GM12878 (cell line): ENCODE results near the gene CCDC186. TPM values are rescaled to one million over a fixed set of nuclear protein-coding genes. Genes with fewer than 3 reads are reported as not detected.

Experiments
- ATAC-seq: fragments of 200-7000 bp; cut with Tn5 transposase; 3 replicates; pipeline ENCODE4 v1.9.1; 2020; ENCODE audit warnings: mild to moderate bottlenecking, moderate library complexity
- BruUV-seq: library from RNA; stranded (reverse); fragments of 400-500 nt; replicated peaks from 2 replicates; lab custom pipeline; 2021; lab: Mats Ljungman, UMichigan
- CTCF ChIA-PET: fragments of 300-600 bp; sonication (Branson Sonifier 250); formaldehyde crosslinking; extraction: SDS; loops from one replicate; lab custom pipeline; 2021; ENCODE audit warnings: inconsistent platforms; lab: Yijun Ruan, JAX
- POLR2A ChIA-PET: fragments of 350-600 bp; formaldehyde crosslinking; extraction: SDS; loops from one replicate; lab custom pipeline; 2021; ENCODE audit warnings: inconsistent platforms; lab: Charles Lee
- RAD21 ChIA-PET: fragments of 300-600 bp; sonication (Branson Sonifier 250); formaldehyde crosslinking; loops from one replicate; lab custom pipeline; 2023; ENCODE audit warnings: antibody characterized with exemption; ENCODE audit not compliant: unreplicated experiment; lab: Charles Lee
- SMC1A ChIA-PET: fragments of 300-600 bp; sonication (Branson Sonifier 250); formaldehyde crosslinking; loops from one replicate; lab custom pipeline; 2023; ENCODE audit not compliant: unreplicated experiment, uncharacterized antibody; lab: Charles Lee
- DNase-seq: peaks from one replicate; pipeline ENCODE4 v3.0.0-alpha.2; 2011; ENCODE audit warnings: low read depth, low spot score
- FAIRE-seq: peaks from 3 replicates; lab custom pipeline; 2011; peaks lifted over from hg19 to GRCh38; lab: Jason Lieb, UNC
- H2AFZ ChIP-seq: 2 replicates; pipeline ENCODE4 v1.6.0; 2011; ENCODE audit warnings: low read depth, low read length, control low read depth; ENCODE audit not compliant: control insufficient read depth
- H3K27ac ChIP-seq: 2 replicates; pipeline ENCODE4 v1.5.1; 2011; ENCODE audit warnings: control low read depth; ENCODE audit not compliant: control insufficient read depth, insufficient read depth
- H3K27me3 ChIP-seq, 2 experiments: replicated peaks in 1 of 2; 2 replicates each; pipeline versions ENCODE4 v1.6.0 to v1.6.1; 2011; ENCODE audit warnings: low read length in 1 of 2; ENCODE audit not compliant: control insufficient read depth in 2 of 2, insufficient read depth in 2 of 2
- H3K36me3 ChIP-seq, 2 experiments: 2 replicates each; pipeline ENCODE4 v1.5.1; 2011; ENCODE audit warnings: low read length in 1 of 2; ENCODE audit not compliant: control insufficient read depth in 2 of 2, insufficient read depth in 2 of 2
- H3K4me1 ChIP-seq: 2 replicates; pipeline ENCODE4 v1.6.1; 2011; ENCODE audit warnings: mild to moderate bottlenecking, low read length, moderate library complexity, mixed read lengths; ENCODE audit not compliant: control insufficient read depth, insufficient read depth
- H3K4me2 ChIP-seq: 2 replicates; pipeline ENCODE4 v1.6.0; 2011; ENCODE audit warnings: control low read depth; ENCODE audit not compliant: control insufficient read depth, insufficient read depth
- H3K4me3 ChIP-seq: fragments of 200-600 bp; sonication (generic); 2 replicates; pipeline ENCODE4 v1.5.1; 2016
- H3K79me2 ChIP-seq: 2 replicates; pipeline ENCODE4 v1.6.0; 2011; ENCODE audit warnings: low read length; ENCODE audit not compliant: control insufficient read depth, insufficient read depth
- H3K9ac ChIP-seq: 2 replicates; pipeline ENCODE4 v1.8.0; 2011; ENCODE audit warnings: low read length, control low read depth, mixed read lengths; ENCODE audit not compliant: control insufficient read depth, insufficient read depth
- H3K9me3 ChIP-seq: replicated peaks from 3 replicates; pipeline ENCODE4 v1.5.1; 2011; ENCODE audit warnings: mild to moderate bottlenecking, low read length; ENCODE audit not compliant: control insufficient read depth, insufficient read depth
- H4K20me1 ChIP-seq: 2 replicates; pipeline ENCODE4 v1.6.0; 2011; ENCODE audit not compliant: control insufficient read depth, insufficient read depth
- BMI1 ChIP-seq: fragments of 450-650 bp; IDR thresholded peaks from 2 replicates; pipeline ENCODE4 v1.6.1; 2016; ENCODE audit warnings: mild to moderate bottlenecking, moderate library complexity, borderline replicate concordance
- ELK1 ChIP-seq: IDR thresholded peaks from 2 replicates; pipeline ENCODE4 v1.6.1; 2012; ENCODE audit warnings: low read depth, low read length, improper control_type of control experiment
- EP300 ChIP-seq, 2 experiments: fragments of 150-350 bp in 1 of 2; IDR thresholded peaks; 2 replicates each; pipeline ENCODE4 v1.6.1; 2011 to 2012; ENCODE audit warnings: low read depth in 2 of 2, low read length in 2 of 2, borderline replicate concordance in 1 of 2, improper control_type of control experiment in 1 of 2, inconsistent platforms in 1 of 2; ENCODE audit not compliant: control insufficient read depth in 1 of 2
- FOS ChIP-seq: IDR thresholded peaks from 3 replicates; pipeline ENCODE4 v1.6.1; 2011; ENCODE audit warnings: borderline replicate concordance; ENCODE audit not compliant: insufficient read length; ENCODE audit errors: extremely low read depth
- GATAD2B ChIP-seq: fragments of 450-650 bp; conservative IDR thresholded peaks from 2 replicates; pipeline ENCODE4 v1.6.1; 2017; ENCODE audit warnings: low read depth, mild to moderate bottlenecking, moderate library complexity
- MEF2B ChIP-seq: fragments of 450-650 bp; IDR thresholded peaks from 2 replicates; pipeline ENCODE4 v1.6.1; 2018; ENCODE audit warnings: mild to moderate bottlenecking, moderate library complexity; ENCODE audit not compliant: partially characterized antibody, poor library complexity, severe bottlenecking
- PAX5 ChIP-seq: IDR thresholded peaks from 2 replicates; pipeline ENCODE4 v1.6.1; 2011; ENCODE audit warnings: low read depth, low read length, borderline replicate concordance
- PAX8 ChIP-seq: fragments of 450-650 bp; IDR thresholded peaks from 2 replicates; pipeline ENCODE4 v1.6.1; 2017; ENCODE audit warnings: mild to moderate bottlenecking, moderate library complexity
- PML ChIP-seq: IDR thresholded peaks from 2 replicates; pipeline ENCODE4 v1.6.1; 2012; ENCODE audit warnings: low read length, inconsistent platforms
- RELA ChIP-seq: fragments of 450-650 bp; IDR thresholded peaks from 2 replicates; pipeline ENCODE4 v1.8.0; 2014; ENCODE audit warnings: borderline replicate concordance; ENCODE audit not compliant: partially characterized antibody
- SRF ChIP-seq, 2 experiments: IDR thresholded peaks; 2 replicates each; pipeline ENCODE4 v1.6.1; 2011; ENCODE audit warnings: low read depth in 2 of 2, low read length in 2 of 2, mild to moderate bottlenecking in 1 of 2, moderate library complexity in 1 of 2
- ZBTB4 ChIP-seq: fragments of 450-650 bp; formaldehyde crosslinking; IDR thresholded peaks from 2 replicates; pipeline ENCODE4 v1.4.0; 2022; ENCODE audit warnings: mild to moderate bottlenecking, moderate library complexity
- ZBTB40 ChIP-seq: fragments of 450-650 bp; IDR thresholded peaks from 2 replicates; pipeline ENCODE4 v1.6.1; 2016; ENCODE audit warnings: mild to moderate bottlenecking, moderate library complexity, borderline replicate concordance
- ZNF24 ChIP-seq: fragments of 450-650 bp; IDR thresholded peaks from 2 replicates; pipeline ENCODE4 v1.6.1; 2017; ENCODE audit warnings: antibody characterized with exemption, mild to moderate bottlenecking
- WGBS: methylation state at CpG from one replicate; pipeline ENCODE4 v1.1.6; 2016; ENCODE audit warnings: low lambda C conversion rate; ENCODE audit not compliant: insufficient replicate concordance, insufficient coverage; ENCODE audit errors: missing lambda C conversion rate; 5-methylcytosine and 5-hydroxymethylcytosine counted together
- in situ Hi-C: fragments of 300-500 bp; cut with MboI; formaldehyde crosslinking; loops from 9 replicates; pipeline ENCODE4 v1.14.3; 2018; ENCODE audit warnings: mixed read lengths
- intact Hi-C: fragments of 100-400 bp; cut with micrococcal nuclease; formaldehyde crosslinking; loops from one replicate; pipeline ENCODE4 v1.14.2; 2022; ENCODE audit not compliant: unreplicated experiment
- polyA plus RNA-seq, 11 experiments: library from polyadenylated mRNA; depleted of rRNA in 4 of 11; unstranded in 6 of 11; stranded (reverse) in 5 of 11; fragments of >200 nt; fragmentation: Nextera tagmentation in 4 of 11; fragmentation: Illumina TruSeq in 1 of 11; extraction: Ambion mirVana in 4 of 11; extraction: Trizol in 1 of 11; gene quantifications; 1 replicate in 1 of 11; 2 replicates in 10 of 11; pipeline versions ENCODE4 v1.2.1 to v1.2.3, GENCODE V29; 2011 to 2016; ENCODE audit warnings: inconsistent platforms in 2 of 11, missing spikeins in 2 of 11, low read depth in 1 of 11
- total RNA-seq, 4 experiments: library from RNA; depleted of rRNA in 3 of 4; stranded (reverse); fragments of >200 nt in 3 of 4; fragmentation: Illumina TruSeq in 1 of 4; extraction: Trizol in 1 of 4; gene quantifications; 2 replicates each; pipeline versions ENCODE4 v1.2.1 to v1.2.3, GENCODE V29; 2013 to 2021

Gene CCDC186
- total and polyA plus RNA-seq, 10 of the 15 experiments (the other 5 are each of a cell fraction or from before 2014, with no cell fraction given): 3.5 to 13.1 (median 7.3) TPM

- TF ChIP-seq ZBTB40 (no peak), SRF (IDR thresholded peaks at IDR 0.05; ENCODE audit: low read depth in 2 of 2, low read length in 2 of 2) (no peak), BMI1 (no peak), PML (no peak)
- TF ChIP-seq, all 136 proteins: peak for 0
Observed at GRCh38 chr10:114223066-114223465, 49.1 kb upstream of the CCDC186 start (continued).

- BruUV-seq: no TSS peak
- CTCF ChIA-PET: interaction anchor here (0.9 to 1.3 kb wide), 2 partner anchors 10 to 14 kb away, joined by 3 to 4 read pairs; no protein-coding TSS in a partner anchor
- no peak for DNase-seq
- TF ChIP-seq FOS (no peak), RELA (no peak), GATAD2B (no peak), MEF2B (no peak), PAX8 (no peak), ZBTB4 (CRISPR knock-in tag) (no peak), ZNF24 (no peak), EP300 (IDR thresholded peaks at IDR 0.05; ENCODE audit: borderline replicate concordance in 1 of 2, control insufficient read depth in 1 of 2, low read depth in 2 of 2, low read length in 2 of 2) (no peak), ELK1 (no peak), SRF (IDR thresholded peaks at IDR 0.05; ENCODE audit: low read depth in 2 of 2, low read length in 2 of 2) (no peak), PAX5 (no peak)
Observed at GRCh38 chr10:114221235-114221634, 47.2 kb upstream of the CCDC186 start.

More at GRCh38 chr10:114221235-114221634, 47.2 kb upstream of the CCDC186 start:
- Histone ChIP-seq H3K9me3 (no peaks in the 10 kb centered on the region), H3K4me1 (no peaks in the 10 kb centered on the region), H3K4me2 (no peak overlapping the region), H3K27me3 (no peaks in the 10 kb centered on the region), H3K9ac (no peak overlapping the region), H2AFZ (no peak overlapping the region), H3K27ac (no peak overlapping the region), H3K36me3 (no peaks in the 10 kb centered on the region), H3K79me2 (no peaks in the 10 kb centered on the region), H4K20me1 (no peaks in the 10 kb centered on the region), H3K4me3 (no peak overlapping the region)
- 33% methylated on average over 4 of the region's 4 CpGs for WGBS
- intact Hi-C loops (no loop called here), in situ Hi-C loops (loop anchor here (25.0 kb wide), 1 partner anchor 91 kb away; no protein-coding TSS in a partner anchor)
- ChIA-PET SMC1A (interaction anchor here (0.6 to 1.5 kb wide), 2 partner anchors 10 to 1845 kb away, joined by 3 to 7 read pairs; no protein-coding TSS in a partner anchor), POLR2A (interaction anchor here (0.6 to 0.7 kb wide), 2 partner anchors 9 to 1271 kb away, joined by 3 read pairs; partner anchors contain the start of gene TCF7L2), RAD21 (no interaction called here)
- FAIRE-seq: no peak
- ATAC-seq: no peak
